NOMO-1 treated with dmso at 0.1 percent for 144 hours (cell line): ENCODE data around the gene SETD7.

ENCODE experiments used
- DNase-seq: peaks from one replicate; lab custom pipeline; 2025; ENCODE audit not compliant: unreplicated experiment; lab: John Stamatoyannopoulos, UW

The SETD7 gene

GRCh38 chr4:139575072-139575471 lies 19.1 kb upstream of the SETD7 start:
- no peak for DNase-seq

- no peak for DNase-seq
Measured at GRCh38 chr4:139574641-139575040, 18.6 kb upstream of the SETD7 start.

GRCh38 chr4:139568206-139568955 lies 12.4 kb upstream of the SETD7 start:
- no peak for DNase-seq

- no peak for DNase-seq
Measured at GRCh38 chr4:139567159-139567870, 11.3 kb upstream of the SETD7 start.

GRCh38 chr4:139564502-139564901 lies 8.5 kb upstream of the SETD7 start:
- DNase-seq: no peak

GRCh38 chr4:139563515-139563914 lies 7.5 kb upstream of the SETD7 start:
- DNase-seq: no peak

- DNase-seq: no peak
Measured at GRCh38 chr4:139562839-139563238, 6.8 kb upstream of the SETD7 start.

- no peak for DNase-seq
Measured at GRCh38 chr4:139562067-139562684, 6.2 kb upstream of the SETD7 start.

- peak; percentile 93 for DNase-seq
Measured at GRCh38 chr4:139560406-139561104, 4.5 kb upstream of the SETD7 start.

GRCh38 chr4:139559687-139560086 lies 3.7 kb upstream of the SETD7 start:
- peak; percentile 41 for DNase-seq

- DNase-seq: no peak
Measured at GRCh38 chr4:139559089-139559479, 3.1 kb upstream of the SETD7 start.

- no peak for DNase-seq
Measured at GRCh38 chr4:139558235-139559088, 2.4 kb upstream of the SETD7 start.

GRCh38 chr4:139557556-139558110 lies 1.6 kb upstream of the SETD7 start:
- DNase-seq: no peak

GRCh38 chr4:139556724-139557555 lies 921 bp upstream of the SETD7 start:
- peak; percentile 9 for DNase-seq

GRCh38 chr4:139555705-139556070 lies 331 bp downstream of the SETD7 start:
- DNase-seq: no peak

- peak; percentile 79 for DNase-seq
Measured at GRCh38 chr4:139554893-139555704, 920 bp downstream of the SETD7 start.

GRCh38 chr4:139554642-139554892 lies 1.5 kb downstream of the SETD7 start:
- DNase-seq: no peak

- DNase-seq: no peak
Measured at GRCh38 chr4:139553751-139554641, 2.0 kb downstream of the SETD7 start.
